ENCODE results near the gene GFER.
"Not testable (repeated sequence)": the region's sequence is repeated elsewhere in the genome, so short reads cannot be mapped to it uniquely, and the experiment has no call there.

The GFER gene

DNA sequence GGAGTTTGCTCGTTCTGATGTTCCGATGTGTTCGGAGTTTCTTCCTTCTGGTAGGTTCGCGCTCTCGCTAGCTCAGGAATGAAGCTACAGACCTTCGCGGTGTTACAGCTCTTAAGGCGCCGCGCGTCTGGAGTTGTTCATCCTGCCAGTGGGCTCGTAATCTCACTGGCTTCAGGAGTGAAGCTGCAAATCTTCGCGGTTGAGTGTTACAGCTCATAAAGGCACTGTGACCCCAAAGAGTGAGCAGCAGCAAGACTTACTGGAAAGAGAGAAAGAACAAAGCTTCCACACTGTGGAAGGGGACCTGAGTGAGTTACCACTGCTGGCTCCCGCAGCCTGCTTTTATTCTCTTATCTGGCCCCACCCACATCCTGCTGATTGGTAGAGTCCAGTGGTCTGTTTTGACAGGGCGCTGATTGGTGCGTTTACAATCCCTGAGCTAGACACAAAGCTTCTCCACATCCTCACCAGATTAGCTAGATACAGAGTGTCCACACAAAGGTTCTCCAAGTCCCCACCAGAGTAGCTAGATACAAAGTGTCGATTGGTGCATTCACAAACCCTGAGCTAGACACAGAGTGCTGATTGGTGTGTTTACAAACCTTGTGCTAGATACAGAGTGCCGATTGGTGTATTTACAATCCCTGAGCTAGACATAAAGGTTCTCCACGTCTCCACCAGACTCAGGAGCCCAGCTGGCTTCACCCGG, 26.4 kb upstream of the GFER start:
- DNase-seq (ENCODE audit: low read depth): not testable (repeated sequence)

DNA sequence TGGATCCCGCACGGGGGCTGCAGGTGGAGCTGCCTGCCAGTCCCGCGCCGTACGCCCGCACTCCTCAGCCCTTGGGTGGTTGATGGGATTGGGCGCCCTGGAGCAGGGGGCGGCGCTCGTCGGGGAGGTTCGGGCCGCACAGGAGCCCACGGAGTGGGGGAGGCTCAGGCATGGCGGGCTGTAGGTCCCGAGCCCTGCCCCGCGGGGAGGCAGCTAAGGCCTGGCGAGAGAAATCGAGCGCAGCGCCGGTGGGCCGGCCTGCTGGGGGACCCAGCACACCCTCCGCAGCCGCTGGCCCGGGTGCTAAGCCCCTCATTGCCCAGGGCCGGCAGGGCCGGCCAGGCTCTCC, 25.9 kb upstream of the GFER start:
- not testable (repeated sequence) for DNase-seq (ENCODE audit: low read depth)

DNA sequence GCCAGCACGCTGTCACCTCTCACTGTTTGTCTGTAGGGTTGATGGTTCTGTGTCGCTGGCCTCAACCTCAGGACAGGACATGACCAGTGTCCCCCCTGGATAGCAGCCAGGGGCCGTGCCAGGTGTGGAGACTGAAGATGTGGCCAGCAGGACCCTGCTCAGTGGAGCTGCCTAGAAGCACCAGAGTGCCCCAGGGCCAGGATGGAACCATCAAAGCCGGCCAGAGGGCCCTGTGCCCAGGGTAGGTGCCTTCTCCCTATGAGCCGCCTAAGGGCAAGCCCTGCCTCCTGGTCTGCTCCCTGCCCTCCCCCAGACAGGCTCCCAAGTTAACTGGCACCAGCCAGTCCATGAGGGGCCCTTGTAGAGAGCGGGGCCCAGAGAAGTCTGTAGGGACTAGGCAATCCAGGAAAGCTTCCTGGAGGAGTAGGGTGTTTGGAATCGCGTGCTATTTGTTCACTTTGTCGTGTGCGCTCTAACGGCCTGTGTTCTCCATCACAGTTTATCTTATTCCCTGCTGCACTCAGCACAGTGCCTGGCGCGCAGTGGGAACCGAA, 25.2 kb upstream of the GFER start:
- DNase-seq (ENCODE audit: low read depth): no peak

DNA sequence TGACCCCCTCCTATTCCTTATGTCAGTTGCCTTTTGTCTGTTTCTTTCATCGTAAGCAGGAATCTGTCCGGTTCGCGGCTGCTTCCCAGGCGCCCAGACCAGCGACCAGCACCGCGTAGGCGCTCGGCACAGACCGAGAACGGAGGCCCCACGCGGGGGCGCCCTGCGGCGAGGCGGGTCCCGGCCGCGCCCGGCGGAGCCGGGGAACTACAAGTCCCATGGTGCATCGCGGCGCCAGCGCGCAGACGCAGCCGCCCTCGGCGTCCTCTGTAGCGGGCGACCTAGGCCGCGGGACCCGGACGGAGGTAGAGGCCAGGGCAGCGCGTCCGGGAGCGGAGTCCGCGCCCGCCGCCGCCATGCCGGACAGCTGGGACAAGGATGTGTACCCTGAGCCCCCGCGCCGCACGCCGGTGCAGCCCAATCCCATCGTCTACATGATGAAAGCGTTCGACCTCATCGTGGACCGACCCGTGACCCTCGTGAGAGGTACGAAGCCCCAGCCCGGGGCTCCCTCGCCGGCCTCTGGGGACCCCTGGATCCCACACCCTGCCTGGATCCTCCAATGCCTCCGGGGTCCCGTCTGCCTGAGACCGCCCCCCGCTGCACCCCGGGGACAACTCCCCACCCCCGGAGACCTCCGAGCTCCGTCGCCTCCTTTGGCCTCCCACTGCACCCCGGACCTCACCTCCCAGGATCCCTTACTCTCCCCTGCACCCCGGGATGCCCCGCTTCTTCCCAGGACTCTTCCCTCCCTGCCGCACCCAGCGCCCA, 24.5 kb upstream of the GFER start, which contains the start of gene NDUFB10:
Gene NDUFB10, plus strand, starts transcription at position 270 of the 771 bp plus-strand sequence. Its CDS starts 87 bp downstream, at position 357.
- peak; percentile 82 for DNase-seq (ENCODE audit: low read depth)

DNA sequence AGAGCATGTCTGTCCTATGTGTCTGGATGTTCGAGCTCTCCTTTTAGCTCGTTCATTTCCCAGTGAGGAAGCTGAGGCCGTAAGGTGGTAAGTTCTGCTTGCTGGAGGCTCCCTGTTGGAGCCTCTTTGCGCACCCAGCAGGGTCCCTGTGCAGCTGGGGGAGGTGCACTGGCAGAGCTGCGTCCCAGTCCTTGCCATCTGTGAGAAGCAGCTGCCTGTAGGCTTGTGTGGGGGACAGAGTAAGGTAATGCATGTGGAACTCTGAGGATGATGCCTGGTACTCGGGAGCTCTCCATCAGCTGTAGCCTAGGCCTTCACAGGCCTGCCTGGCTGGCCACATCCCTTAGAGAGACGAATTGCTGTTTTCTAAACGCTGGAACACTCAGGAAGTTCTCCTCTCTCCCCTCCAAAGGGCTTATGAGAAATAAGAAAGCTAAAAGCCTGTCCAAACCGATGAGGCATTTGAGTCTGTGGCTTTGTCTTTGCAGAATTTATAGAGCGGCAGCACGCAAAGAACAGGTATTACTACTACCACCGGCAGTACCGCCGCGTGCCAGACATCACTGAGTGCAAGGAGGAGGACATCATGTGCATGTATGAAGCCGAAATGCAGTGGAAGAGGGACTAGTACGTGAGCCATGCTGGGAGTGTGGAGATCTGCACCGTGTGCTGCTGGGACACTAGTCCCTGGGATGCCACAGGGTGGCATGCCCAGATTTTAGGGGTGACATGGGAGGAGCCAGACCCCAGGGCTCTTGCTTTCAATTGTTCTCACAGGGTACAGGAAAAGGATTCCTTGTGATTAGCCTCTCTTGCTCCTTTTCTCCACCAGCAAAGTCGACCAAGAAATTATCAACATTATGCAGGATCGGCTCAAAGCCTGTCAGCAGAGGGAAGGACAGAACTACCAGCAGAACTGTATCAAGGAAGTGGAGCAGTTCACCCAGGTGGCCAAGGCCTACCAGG, 23.0 kb upstream of the GFER start:
- DNase-seq (ENCODE audit: low read depth): no peak

- no peak for DNase-seq (ENCODE audit: low read depth)
These were observed 22.3 kb upstream of the GFER start for GRCh38 chr16:1961651-1962067.

DNA sequence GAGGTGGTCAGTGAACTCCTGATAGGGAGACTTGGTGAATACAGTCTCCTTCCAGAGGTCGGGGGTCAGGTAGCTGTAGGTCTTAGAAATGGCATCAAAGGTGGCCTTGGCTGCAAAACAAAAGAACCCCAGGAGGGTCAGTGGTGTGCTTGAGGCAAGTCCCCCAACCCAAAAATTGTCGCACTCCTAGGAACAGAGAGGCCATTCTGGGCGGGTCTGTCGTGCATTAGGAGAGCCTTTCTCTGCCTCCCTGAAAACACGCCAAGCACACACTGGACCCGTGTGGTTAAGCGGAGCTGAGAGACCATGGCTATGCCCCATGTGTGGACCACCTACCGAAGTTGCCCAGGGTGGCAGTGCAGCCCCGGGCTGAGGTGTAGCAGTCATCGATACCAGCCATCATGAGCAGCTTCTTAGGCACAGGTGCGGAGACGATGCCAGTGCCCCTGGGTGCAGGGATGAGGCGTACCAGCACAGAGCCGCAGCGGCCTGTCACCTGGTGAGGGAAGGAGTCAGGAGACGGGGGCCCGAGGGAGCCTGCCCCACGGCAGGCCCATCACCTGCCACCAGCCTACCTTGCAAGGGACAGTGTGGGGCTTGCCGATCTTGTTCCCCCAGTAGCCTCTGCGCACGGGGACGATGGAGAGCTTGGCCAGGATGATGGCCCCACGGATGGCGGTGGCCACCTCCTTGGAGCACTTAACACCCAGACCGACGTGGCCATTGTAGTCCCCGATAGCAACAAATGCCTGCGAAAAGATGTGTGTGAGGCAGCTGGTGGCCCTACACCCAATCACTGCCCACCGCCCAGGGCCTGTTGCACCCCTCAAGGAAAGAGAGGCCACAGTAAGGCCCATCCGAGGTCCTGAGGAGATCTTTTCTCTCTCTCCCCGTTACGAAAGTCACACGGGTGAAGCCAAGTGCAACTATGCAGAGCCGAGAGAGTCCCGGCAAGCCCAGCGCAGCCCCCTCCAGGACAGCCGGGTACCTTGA, 21.5 kb upstream of the GFER start:
- not testable (repeated sequence) for DNase-seq (ENCODE audit: low read depth)

- no peak for DNase-seq (ENCODE audit: low read depth)
These were observed 20.0 kb upstream of the GFER start for GRCh38 chr16:1963806-1964505.

GRCh38 chr16:1964506-1965395, 19.2 kb upstream of the GFER start, which contains the start of gene RPS2:
Gene RPS2 (minus strand): TSS chr16:1964826. CDS start chr16:1964625, 201 bp downstream.
- peak; percentile 99 for DNase-seq (ENCODE audit: low read depth)

DNA sequence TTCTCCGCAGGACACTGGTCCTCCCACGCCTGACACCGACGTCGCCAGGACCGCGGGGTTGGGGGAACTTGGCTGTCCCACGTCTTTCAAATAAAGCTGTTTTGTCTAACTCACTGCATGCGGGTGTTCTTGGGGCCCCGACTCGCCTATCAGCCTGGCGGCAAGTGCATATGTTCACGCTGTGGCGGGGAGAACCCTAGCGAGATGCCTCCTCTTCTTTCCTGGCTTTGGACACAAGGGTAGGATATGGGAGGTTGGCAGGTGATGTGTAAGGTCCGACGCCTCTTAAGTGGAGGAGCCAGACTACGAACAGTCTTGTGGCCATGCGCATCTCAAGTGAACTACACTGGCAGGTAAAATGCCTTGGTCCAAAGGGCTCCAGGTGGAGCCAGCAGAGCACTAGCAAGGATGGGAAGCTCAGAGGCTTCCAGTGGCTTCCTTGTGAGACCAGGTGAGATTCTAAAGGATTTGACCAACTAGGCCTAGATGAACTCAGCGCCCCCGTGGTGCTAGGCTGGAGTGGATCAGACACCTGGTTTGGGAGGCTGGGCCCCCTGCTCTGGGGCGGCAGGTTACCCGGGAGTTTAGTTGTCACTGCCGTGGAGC, 18.5 kb upstream of the GFER start:
- no peak for DNase-seq (ENCODE audit: low read depth)

DNA sequence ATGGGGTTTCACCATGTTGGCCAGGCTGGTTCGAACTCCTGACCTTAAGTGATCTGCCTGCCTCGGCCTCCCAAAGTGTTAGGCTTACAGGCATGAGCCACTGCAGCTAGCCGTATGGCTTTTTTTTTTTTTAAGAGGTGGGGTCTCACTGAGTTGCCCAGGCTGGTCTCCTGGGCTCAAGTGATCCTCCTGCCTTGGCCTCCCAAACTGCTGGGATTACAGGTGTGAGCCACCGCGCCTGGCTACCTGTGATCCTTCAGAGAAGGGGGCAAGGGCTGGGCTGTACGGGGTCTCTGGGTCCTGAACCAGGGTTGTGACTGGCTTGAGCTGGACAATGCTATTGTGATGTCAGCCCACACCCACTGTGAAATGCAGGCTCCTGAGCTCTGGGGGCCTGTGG, 17.5 kb upstream of the GFER start, which contains the start of gene RNF151:
Gene RNF151, plus strand, starts transcription at position 397 of the 400 bp plus-strand sequence. CDS start 26 bp downstream, outside the sequence.
- no peak for DNase-seq (ENCODE audit: low read depth)

DNA sequence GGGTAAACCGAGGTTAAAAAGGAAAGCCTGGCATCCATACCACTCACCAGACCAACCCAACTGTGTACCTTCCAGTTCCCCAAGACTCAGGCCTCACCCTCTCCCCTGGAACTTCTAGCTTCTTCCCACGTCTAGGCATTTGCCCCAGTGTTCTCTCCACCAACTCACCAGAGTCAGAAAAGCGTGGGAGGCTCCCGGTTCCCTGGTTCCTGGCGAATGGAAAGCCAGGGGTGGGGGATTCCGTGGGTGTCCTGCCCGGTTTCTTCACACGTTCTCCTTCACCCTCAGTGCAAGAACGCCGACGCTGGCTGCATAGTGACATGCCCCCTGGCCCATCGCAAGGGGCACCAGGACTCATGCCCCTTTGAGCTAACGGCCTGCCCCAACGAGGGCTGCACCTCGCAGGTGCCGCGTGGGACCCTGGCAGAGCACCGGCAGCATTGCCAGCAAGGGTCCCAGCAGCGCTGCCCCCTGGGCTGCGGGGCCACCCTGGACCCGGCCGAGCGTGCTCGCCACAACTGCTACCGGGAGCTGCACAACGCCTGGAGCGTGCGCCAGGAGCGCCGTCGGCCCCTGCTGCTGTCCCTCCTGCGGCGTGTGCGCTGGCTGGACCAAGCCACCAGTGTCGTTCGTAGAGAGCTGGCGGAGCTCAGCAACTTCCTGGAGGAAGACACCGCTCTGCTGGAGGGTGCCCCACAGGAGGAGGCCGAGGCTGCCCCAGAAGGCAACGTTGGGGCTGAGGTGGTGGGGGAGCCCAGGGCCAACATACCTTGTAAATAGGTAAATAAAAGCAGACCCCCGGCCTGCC, 15.6 kb upstream of the GFER start:
- DNase-seq (ENCODE audit: low read depth): no peak

- DNase-seq (ENCODE audit: low read depth): peak; percentile 94
These were observed 12.1 kb upstream of the GFER start, which contains the start of gene TBL3 for GRCh38 chr16:1971796-1972489. Gene TBL3 (plus strand): TSS chr16:1972053. CDS start chr16:1972165, 112 bp downstream.

- no peak for DNase-seq (ENCODE audit: low read depth)
These were observed 11.5 kb upstream of the GFER start for GRCh38 chr16:1972490-1972877.

GRCh38 chr16:1973461-1974156, 10.4 kb upstream of the GFER start:
- no peak for DNase-seq (ENCODE audit: low read depth)

Data from T follicular helper cell (primary cell).